Esophagus muscularis mucosa (tissue), 4 donors: ENCODE results near the gene SNX3. TPM values are rescaled to one million over a fixed set of nuclear protein-coding genes. Genes with fewer than 3 reads are reported as not detected.

Source experiments
- DNase-seq: peaks from one replicate; pipeline ENCODE4 v3.0.0-alpha.2; 2017; ENCODE audit errors: extremely low spot score
- H3K27ac ChIP-seq, 4 donors: fragments of 200-600 bp; sonication (generic); replicated peaks in 1 of 4; 1 replicate in 3 of 4; 2 replicates in 1 of 4; pipeline ENCODE4 v1.5.1; 2016 to 2019; ENCODE audit warnings: mild to moderate bottlenecking in 1 of 4
- H3K27me3 ChIP-seq, 4 donors: fragments of 200-600 bp; sonication (generic); one replicate each; pipeline versions ENCODE4 v1.5.1 to v1.6.0; 2016 to 2019
- H3K36me3 ChIP-seq, 4 donors: fragments of 200-600 bp; sonication (generic); one replicate each; pipeline ENCODE4 v1.5.1; 2016 to 2019
- H3K4me1 ChIP-seq, 4 donors: fragments of 200-600 bp; sonication (generic); one replicate each; pipeline ENCODE4 v1.5.1; 2016 to 2019
- H3K4me3 ChIP-seq, 4 donors: fragments of 200-600 bp; sonication (generic); 1 replicate in 2 of 4; 2 replicates in 2 of 4; pipeline ENCODE4 v1.5.1; 2016 to 2019; ENCODE audit warnings: mild to moderate bottlenecking in 4 of 4, moderate library complexity in 1 of 4
- H3K9me3 ChIP-seq, 4 donors: fragments of 200-600 bp; sonication (generic); 1 replicate in 3 of 4; 2 replicates in 1 of 4; pipeline ENCODE4 v1.5.1; 2016 to 2019
- CTCF ChIP-seq, 3 experiments: fragments of 200-600 bp in 2 of 3; fragments of 450-650 bp in 1 of 3; sonication (generic) in 2 of 3; IDR thresholded peaks; one replicate each; pipeline ENCODE4 v1.5.1; 2017 to 2019; ENCODE audit warnings: antibody characterized with exemption in 3 of 3, mild to moderate bottlenecking in 2 of 3, moderate library complexity in 1 of 3
- EP300 ChIP-seq: sonication (generic); formaldehyde crosslinking; IDR thresholded peaks from one replicate; pipeline ENCODE4 v1.6.1; 2017; ENCODE audit warnings: antibody characterized with exemption
- POLR2A ChIP-seq: fragments of 450-650 bp; IDR thresholded peaks from one replicate; pipeline ENCODE4 v1.6.1; 2017; ENCODE audit warnings: antibody characterized with exemption, moderate library complexity, mild to moderate bottlenecking, low read depth
- POLR2AphosphoS5 ChIP-seq, 2 donors: sonication (generic); formaldehyde crosslinking; IDR thresholded peaks; one replicate each; pipeline ENCODE4 v1.6.1; 2017; ENCODE audit warnings: antibody characterized with exemption in 2 of 2
- WGBS: methylation state at CpG from one replicate; pipeline ENCODE4 v1.1.5; 2018; 5-methylcytosine and 5-hydroxymethylcytosine counted together
- intact Hi-C: fragments of 100-400 bp; cut with DNase I; formaldehyde crosslinking; loops from one replicate; pipeline ENCODE4 v1.15.1; 2023
- total RNA-seq, 4 donors: library from RNA; depleted of rRNA; stranded (reverse); fragments of >200 nt; gene quantifications; one replicate each; pipeline versions ENCODE4 v1.1.0 to v1.2.1, GENCODE V29; 2016

The SNX3 gene
- total RNA-seq, 4 donors from 2014 or later = 148 to 176 (median 151) TPM

- Histone ChIP-seq H3K36me3 (no peaks in the 10 kb centered on the region), H3K4me1 (peaks cover 52 to 64% (median 62%) of the 10 kb centered on the region in 4 donors), H3K27ac (no peak overlapping the region), H3K4me3 (peak overlapping the region; percentile 15 to 47 (median 39)), H3K27me3 (peaks cover 12 to 100% (median 89%) of the 10 kb centered on the region in 4 donors), H3K9me3 (no peaks in the 10 kb centered on the region)
- no peak for DNase-seq
- intact Hi-C loops = no loop called here
- TF ChIP-seq CTCF (IDR thresholded peaks at IDR 0.05) = peak in 1 of 3 experiments; percentile 25
- no peak for TF ChIP-seq POLR2A
- 12% methylated on average over 18 of the region's 63 CpGs for WGBS
Observed at GRCh38 chr6:108168501-108169463, 92.1 kb downstream of the SNX3 start.

GRCh38 chr6:108168090-108168463, 92.8 kb downstream of the SNX3 start:
- Histone ChIP-seq H3K4me1 (peaks cover 52 to 69% (median 66%) of the 10 kb centered on the region in 4 donors), H3K36me3 (no peaks in the 10 kb centered on the region), H3K27ac (no peak overlapping the region), H3K9me3 (no peaks in the 10 kb centered on the region), H3K27me3 (peaks cover 12 to 100% (median 95%) of the 10 kb centered on the region in 4 donors), H3K4me3 (peak overlapping the region; percentile 15 to 47 (median 39))
- TF ChIP-seq CTCF (IDR thresholded peaks at IDR 0.05) (no peak), POLR2A (no peak), EP300 (no peak), POLR2AphosphoS5 (IDR thresholded peaks at IDR 0.05) (no peak)
- no peak for DNase-seq
- intact Hi-C loops = no loop called here
- WGBS = 28% methylated on average over 15 of the region's 23 CpGs

- Histone ChIP-seq H3K9me3 (no peaks in the 10 kb centered on the region), H3K27ac (no peak overlapping the region), H3K27me3 (peaks cover 12 to 100% (median 97%) of the 10 kb centered on the region in 4 donors), H3K36me3 (no peaks in the 10 kb centered on the region), H3K4me3 (peak overlapping the region in 3 of 4 donors; percentile 37 to 47 (median 41)), H3K4me1 (peaks cover 52 to 69% (median 66%) of the 10 kb centered on the region in 4 donors)
- 56% methylated on average over 27 of the region's 35 CpGs for WGBS
- intact Hi-C loops = no loop called here
- DNase-seq = no peak
- TF ChIP-seq CTCF (IDR thresholded peaks at IDR 0.05) (no peak), POLR2AphosphoS5 (IDR thresholded peaks at IDR 0.05) (no peak), POLR2A (no peak), EP300 (no peak)
Observed at GRCh38 chr6:108167449-108168089, 93.3 kb downstream of the SNX3 start.

- Histone ChIP-seq H3K9me3 (no peaks in the 10 kb centered on the region), H3K4me1 (peaks cover 52 to 69% (median 66%) of the 10 kb centered on the region in 4 donors), H3K27me3 (peaks cover 12 to 100% (median 97%) of the 10 kb centered on the region in 4 donors), H3K36me3 (no peaks in the 10 kb centered on the region), H3K4me3 (peak overlapping the region in 2 of 4 donors; percentile 3 to 37), H3K27ac (no peak overlapping the region)
- intact Hi-C loops = no loop called here
- DNase-seq = no peak
- no peak for TF ChIP-seq CTCF (IDR thresholded peaks at IDR 0.05)
- no peak for TF ChIP-seq POLR2AphosphoS5 (IDR thresholded peaks at IDR 0.05)
- no peak for TF ChIP-seq POLR2A
- TF ChIP-seq EP300 = no peak
- 30% methylated on average over 15 of the region's 58 CpGs for WGBS
Observed at GRCh38 chr6:108166664-108167448, 94.0 kb downstream of the SNX3 start.
